Hematopoietic multipotent progenitor cell treated with erythropoietin and hydrocortisone succinate and interleukin-3 and kit ligand, for 6 days (in vitro differentiated cells): Measurements from ENCODE around the gene TMEM54.
"Not testable (repeated sequence)": the region's sequence is repeated elsewhere in the genome, so short reads cannot be mapped to it uniquely, and the experiment has no call there.

Experiments
- DNase-seq: peaks from one replicate; pipeline ENCODE4 v3.0.0-alpha.2; 2015

Gene TMEM54

DNA sequence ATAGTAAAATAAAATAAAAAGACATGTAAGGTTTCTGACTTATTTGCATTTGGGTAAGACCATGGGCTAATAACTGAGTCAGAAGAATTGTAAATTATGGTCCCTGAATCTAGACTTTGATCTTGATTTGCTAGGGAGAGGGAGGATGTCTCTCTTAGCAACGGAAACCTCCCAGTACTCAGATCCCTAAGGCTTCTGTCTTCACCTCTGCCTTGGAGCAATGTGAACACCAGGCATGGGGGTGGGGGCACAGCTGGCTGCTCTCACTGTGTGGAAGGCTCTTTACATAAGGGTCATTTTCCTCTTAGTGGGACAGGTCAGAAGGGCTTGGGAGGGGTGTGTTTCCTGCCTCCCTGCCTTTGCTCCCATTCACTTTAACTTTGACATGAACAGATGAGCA lies 17.0 kb upstream of the TMEM54 start:
- DNase-seq = no peak

DNA sequence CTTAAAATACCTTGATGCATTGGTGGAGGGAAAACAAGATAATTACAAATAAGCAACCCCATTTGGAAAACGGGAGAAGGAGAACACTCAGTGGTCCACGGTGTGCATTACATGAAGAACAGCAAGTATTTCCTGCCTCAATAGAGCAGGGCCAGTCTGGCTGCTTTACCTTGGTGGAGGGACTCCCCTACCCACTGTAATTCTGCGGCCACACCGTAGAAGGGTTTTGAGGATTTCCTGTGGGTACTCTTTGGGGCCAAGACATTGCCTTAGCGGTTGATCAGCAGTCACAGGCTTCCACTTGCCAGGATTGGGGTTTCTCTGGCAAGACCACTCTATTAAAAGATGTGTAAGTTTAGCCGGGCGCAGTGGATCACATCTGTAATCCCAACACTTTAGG lies 16.3 kb upstream of the TMEM54 start:
- no peak for DNase-seq

DNA sequence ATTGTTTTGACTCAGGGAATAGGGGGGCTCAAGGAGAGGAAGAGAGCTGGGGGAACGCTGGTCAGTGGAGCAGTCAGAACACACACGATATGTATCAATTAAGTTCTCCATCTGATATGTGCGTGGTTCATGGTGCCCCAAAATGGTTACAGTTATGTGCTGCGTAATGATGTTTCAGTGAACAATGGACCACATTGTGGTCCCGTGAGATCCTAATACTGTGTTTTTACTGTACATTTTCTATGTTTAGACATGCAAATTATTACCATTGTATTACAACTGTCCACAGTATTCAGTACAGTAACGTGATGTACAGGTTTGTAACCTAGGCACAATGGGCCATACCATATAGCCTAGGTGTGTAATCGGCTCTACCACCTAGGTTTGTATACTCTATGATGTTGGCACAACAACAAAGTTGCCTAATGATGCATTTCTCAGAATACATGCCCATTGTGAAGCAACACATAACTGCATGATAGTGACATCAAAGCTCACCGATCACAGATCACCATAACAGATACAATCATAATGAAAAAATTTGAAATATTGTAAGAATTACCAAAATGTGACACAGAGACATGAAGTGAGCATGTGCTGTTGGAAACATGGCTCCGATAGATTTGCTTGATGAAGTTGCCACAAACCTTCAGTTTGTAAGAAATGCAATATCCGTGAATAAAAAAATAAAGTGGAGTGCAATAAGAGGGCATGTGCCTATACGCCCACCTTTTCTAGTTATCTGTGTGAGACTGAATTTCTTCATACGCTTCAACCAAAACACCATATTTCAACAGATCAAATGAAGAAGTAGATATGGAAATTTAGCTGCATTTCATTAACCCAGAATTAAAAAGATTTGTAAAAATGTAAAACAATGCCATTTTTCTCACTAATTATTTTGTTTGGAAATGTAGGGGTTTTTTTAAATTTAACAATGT lies 14.8 kb upstream of the TMEM54 start:
- DNase-seq = no peak

DNA sequence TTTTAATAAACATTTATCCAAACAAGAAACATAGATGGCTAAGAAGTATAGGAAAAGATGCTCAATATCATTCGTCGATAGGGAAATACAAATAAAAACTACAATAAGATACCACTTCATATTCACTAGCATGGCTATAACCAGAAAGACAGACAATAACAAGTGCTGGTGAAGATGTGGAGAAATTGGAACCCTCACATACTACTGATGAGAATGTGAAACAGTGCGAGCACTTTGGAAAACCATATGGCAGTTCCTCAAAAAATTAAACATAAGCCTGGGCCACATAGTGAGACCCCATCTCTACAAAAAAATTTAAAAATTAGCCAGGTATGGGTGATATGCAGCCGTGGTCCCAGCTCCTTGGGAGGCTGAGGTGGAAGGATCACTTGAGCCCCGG lies 9.1 kb upstream of the TMEM54 start:
- DNase-seq = no peak

DNA sequence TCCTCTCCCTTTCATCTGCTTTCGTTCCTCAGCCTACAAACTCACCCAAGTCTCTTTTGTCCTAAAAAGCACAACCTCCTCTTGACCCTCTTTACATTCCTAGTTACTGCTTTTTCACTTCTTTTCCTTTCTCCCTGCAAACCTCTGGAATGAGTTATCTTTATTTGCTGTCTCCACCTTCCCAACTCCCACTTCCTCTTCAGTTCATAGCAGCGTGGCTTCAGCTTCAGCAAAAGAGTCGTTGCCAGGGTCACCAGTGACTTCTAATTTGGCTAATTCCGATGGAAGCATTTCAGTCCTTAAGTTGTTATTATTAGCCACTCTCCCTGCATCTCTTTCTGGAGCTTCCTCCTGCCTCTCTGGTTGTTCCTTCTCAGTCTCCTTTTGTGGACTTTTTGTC lies 6.2 kb upstream of the TMEM54 start:
- no peak for DNase-seq

DNA sequence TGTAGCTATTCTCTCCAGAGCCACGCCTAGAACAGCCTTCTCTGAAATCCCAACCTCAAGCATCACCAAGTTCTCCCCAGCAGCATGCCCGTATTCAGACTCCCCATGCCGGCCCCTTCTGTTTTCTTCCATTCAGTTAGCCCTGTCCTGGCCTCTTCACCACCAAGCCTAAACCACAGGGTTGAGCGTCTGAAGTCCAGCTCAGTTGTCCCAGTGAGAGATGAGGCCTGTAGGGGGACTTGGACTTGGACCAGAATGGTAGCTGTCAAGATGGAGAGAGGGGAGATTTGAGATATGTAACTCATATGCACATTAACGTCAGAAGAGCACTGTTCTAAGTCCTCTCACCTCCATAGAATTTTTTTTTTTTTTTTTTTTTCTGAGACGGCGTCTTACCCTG lies 5.5 kb upstream of the TMEM54 start:
- no peak for DNase-seq

DNA sequence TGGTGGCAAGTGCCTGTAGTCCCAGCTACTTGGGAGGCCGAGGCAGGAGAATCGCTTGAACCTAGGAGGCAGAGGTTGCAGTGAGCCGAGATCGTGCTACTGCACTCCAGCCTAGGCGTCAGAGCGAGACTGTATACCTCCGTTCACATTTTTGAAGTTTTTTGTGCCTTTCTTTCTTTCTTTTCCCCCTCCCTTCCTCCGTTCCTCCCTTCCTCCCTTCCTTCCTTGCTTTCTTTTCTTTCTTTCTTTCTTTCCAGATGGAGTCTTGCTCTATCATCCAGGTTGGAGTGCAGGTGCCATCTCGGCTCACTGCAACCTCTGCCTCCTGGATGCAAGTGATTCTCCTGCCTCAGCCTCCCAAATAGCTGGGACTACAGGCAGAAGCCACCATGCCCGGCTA lies 4.4 kb upstream of the TMEM54 start:
- not testable (repeated sequence) for DNase-seq

DNA sequence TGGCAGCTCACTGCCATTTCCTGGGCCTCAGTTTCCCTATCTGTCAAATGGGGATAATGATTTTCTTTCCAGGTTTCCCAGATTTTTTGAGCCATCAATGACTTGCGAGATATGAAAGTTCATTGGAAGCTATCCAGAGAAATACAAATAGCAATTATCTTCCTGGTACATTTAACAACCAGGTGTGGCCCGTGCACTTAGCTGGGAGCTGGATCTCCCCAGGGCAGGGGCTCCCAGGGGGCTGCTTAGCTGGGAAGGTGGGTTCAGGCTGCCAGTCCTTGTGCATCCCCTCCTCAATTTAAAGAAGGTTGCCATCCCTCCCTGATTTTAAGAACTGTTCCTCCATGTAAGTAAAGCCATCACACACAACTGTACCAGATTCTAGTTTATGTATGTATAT lies 3.6 kb upstream of the TMEM54 start:
- no peak for DNase-seq

DNA sequence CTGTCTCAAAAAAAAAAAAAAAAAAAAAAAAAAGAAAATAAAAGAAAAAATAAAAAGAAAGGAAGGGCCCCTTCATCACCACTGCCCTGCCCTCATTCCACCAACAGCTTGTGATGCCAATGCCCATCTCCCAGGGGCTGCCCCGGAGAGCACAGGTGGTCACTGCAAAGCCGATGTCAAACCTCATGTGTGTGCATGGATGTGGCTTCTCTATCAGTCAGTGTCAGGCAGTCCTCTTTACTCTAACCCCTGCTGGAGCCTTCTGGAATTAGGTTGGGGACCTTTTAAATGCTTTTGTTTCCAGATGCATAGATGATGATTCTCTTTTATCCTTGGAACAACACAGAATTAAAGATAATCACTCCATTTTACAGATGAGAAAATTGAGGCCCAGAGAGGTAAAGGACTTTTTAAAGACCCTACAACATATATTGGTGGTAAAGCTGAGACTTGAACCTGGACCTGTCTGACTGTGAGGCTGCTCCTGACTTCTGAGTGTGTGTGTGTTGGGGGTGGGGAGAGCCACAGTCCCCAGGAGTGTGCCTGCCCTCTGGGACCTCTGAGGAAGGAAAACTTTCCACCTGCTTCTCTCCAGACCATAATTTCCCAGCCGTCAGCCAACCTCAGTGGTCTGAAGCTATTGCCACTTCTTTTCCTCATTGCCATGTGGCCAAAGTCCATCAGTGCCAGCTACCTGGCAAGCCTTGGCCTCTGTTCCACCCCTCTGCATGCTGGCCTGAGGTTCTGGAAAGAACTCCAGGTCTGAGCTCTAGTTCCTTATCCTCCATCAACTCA lies 3.0 kb upstream of the TMEM54 start:
- no peak for DNase-seq

DNA sequence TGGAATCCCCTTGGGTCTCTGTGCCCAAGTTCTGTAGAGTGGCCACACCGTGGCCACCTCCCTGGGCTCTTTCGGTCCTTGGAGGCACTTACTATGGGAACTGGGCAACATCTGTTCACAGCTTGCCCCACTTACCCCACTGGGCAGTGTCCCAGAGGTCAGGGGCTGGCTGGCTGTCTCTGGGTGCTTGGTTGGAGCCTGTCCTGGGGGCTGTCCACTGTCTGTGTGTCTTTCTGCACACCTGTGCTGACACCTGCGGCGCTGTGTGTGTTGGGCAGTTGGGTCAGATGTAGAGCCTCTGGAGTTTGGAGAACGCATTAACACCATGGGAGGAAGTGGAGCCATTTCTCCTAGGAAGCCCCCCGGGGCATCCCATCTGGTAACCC lies 1.3 kb upstream of the TMEM54 start:
- no peak for DNase-seq

DNA sequence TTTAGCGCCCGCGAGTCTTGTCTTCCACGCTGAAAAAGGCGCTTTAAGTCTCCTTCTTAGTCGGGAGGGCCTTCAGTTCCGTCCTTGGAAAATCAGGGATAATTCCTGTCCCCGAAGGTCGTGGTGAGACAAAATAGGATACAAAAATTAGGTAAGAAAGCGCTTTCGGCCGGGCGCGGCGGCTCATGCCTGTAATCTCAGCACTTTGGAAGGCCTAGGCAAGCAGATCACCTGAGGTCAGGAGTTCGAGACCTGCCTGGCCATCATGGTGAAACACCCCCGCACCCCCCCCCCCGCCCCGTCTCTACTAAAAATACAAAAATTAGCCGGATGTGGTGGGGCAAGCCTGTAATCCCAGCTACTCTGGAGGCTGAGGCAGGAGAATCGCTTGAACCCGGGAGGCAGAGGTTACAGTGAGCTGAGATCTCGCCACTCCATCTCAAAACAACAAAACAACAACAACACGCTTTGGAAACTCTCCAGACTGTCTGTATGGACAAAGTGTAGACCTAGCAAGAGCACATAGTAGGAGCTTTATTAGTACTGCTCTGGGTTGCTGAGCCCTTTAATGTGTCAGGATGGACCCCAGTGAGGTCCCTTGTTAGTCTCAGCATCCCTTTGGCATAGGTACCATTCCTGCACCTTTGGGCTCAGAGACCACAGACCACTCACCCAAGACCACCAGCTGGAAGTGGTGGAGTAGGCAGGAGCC lies 790 bp upstream of the TMEM54 start:
- DNase-seq = no peak

DNA sequence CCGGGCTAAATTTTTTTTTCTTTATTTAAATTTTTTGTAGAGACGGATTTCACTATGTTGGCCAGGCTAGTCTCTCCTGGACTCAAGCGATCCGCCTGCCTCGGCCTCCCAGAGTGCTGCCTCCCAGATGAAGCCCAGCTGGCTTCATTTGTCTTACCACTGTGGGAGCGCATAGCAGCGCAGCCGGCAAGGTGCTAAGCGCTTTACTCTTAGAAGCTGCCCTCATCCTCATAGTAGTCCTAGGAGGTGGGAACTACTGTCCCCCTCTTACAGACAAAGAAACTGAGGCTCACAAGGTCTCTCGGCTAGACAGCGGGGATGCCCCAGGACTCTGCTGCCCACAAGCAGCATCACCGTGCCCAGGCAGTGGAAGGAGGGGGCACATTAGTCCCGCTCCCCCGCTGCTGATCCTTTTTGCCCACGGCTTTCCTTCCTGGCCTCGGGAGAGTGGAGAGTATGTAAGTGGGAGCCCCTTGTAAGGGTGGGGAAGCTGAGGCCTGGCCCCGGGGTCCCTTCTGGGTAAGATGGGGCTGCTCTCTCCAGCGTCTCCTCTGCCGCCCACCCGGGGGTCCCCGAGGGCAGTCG lies 726 bp downstream of the TMEM54 start:
- no peak for DNase-seq

DNA sequence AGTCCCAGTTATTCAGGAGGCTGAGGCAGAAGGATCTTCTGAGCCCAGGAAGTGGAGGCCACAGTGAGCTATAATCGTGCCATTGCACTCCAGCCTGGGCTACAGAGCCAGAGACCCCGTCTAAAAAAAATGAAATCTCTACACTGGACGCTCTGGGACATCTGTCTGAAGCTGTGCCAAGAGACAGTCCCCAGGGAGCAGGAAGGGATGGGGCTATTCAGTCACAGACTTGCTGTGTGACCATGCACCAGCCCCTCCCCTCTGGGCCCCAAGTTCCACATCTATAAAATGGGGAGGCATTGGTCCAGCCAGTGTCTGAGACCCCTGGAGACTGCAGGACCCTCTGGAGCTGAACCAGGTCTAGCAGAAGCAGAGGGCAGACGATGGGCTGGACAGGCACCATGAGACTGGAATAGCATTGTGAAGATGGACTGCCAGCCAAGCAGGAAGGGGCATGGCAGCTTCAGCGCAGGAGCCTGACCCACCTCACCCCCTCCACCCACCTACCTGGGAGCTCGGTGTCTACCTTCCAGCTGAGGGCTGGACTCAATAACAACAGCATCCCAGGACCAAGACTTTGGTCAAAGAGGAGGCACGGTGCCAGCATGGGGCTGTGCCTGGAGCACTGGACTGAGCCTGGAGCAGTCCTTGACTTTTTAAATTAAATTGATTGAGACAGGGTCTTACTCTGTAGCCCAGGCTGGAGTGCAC lies 1.4 kb downstream of the TMEM54 start:
- DNase-seq = no peak

DNA sequence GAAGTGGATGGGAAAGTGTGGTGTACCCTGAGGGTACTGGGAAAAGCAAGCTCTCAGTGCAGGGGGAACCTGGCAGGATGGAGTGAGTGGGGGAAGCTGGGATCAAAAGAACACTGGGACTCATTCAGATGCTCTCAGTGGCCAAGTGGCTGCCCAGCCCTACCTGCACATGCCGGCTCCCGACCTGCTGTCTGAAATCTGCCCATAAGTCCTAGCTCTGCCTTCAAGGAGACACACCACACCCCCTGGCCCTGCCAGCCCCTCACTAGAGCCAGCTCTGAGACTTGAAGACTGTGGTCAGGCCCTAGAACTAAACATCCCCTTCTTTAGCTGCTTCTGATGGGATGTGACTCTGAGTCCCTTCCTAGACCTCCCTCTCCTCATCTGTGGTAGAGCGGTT lies 2.2 kb downstream of the TMEM54 start:
- DNase-seq = no peak

DNA sequence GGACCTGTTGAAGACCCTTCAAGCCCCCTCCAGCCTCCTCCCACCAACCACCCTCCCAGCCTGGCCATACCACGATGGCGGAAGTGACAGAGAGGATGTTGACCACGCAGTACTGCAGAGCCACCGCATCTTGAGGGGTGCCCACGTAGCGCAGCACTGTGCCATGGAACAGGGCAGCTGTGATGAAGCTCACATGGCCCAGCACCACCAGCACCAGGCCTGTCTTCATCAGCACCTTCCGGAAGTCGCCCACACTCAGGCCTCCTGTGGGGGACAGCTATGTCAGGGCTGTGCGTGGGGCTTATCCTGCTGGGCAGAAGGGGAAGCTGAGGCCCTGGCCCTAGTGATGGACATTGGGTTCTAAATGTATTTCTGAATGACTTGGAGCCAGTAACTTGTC lies 3.1 kb downstream of the TMEM54 start:
- no peak for DNase-seq

DNA sequence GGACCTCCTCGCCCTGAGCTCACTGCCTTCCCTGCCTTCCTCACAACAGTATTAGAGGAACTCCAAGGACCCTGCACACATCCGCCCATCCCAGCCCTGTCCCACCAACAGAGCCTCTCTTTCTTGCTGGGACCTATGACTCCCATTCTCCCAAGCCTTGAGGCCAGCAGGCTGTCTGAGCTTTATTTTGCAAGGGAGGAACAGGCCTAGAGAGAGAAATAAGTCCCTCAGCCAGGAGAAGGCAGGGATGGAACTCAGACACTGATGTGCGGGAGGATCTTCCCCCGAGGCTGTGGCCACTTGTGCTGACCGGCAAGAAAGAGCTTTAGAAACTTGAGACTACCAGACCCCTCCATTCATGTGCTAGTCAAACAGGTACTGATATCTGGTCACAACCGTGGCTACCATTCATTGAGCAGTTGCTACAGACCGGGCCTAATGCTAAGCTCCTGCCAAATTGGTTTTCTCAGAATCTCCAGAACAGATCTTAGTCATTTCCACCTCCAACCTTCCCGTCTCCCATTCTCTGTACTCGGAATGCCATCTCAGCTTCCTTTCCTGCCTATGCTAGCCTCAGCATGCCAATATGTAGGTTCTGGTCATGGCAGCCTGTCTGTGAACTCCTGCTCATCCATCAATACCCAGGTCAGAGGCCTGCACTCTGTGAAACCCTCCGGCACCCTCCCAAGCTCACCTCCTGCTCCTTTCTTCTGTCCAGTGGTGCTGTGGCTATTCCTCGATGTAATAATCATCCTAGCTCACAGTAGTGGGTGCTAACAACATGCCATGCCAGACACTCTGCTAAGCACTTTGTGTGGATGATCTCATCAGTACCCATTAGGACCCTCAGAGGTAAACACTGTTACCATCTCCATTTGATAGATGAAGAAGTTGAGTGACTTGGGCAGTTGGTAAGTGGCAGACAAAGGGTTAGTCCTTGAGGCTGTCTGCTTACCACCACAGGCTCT lies 3.8 kb downstream of the TMEM54 start:
- no peak for DNase-seq

DNA sequence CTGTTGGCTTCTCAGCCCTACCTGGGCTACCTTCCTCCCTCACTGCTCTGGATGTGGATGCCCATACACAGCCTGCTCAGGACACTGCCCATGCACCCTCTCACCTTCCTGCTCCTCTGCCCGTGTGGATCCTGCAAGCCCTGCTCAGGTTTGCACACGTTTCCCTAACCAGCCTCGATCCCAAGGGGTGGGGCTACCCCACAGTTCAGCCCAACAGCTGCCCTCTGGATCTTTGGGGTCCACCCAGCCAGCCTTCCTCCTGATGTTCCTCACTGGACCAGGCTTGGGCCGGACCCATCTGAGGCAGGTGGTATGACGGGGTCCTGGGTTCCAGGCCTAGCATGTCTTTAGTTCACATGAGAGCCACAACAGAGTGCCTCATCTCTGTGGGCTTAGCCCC lies 4.7 kb downstream of the TMEM54 start:
- no peak for DNase-seq

DNA sequence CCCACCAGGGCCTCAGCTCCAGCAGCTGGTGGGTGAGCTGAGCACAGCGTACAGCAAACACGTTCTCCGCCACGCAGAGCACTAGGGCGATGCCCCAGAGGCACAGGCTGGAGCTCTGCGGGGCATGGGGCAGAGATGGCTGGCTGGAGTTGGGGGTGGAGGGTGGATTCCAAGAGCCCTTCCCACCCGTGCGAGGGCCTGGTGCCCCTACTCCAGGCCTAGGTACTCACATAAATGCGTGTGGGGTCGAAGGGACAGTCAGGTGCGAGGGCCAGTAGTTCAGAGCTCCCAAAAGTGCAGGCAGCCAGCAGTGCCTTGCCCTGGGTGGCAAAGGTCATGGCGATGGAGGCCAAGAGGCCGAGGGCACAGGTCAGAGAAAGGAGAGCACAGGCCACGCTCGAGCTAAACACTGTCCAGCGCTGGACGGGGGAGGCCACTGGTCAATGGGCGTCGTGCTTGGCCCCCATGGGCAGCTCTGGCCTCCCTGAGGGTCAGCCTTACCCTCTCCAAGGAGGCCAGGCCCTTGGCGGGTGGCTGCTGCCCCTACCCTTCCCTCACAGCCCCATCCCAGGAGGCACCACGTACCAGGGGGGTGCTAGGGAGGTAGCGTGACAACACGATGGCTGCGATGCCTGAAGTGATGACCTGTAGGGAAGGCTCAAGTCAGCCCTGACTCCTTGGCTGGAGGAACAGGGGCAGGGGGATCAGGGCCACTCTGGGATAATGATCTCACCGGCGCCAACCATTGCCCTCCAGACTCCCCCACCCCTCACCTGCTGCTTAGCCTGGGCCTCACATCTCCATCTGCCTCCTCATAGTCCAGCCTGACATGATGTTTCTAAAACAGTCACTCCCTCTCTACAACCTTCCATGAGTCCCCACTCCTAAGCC lies 5.6 kb downstream of the TMEM54 start:
- no peak for DNase-seq

DNA sequence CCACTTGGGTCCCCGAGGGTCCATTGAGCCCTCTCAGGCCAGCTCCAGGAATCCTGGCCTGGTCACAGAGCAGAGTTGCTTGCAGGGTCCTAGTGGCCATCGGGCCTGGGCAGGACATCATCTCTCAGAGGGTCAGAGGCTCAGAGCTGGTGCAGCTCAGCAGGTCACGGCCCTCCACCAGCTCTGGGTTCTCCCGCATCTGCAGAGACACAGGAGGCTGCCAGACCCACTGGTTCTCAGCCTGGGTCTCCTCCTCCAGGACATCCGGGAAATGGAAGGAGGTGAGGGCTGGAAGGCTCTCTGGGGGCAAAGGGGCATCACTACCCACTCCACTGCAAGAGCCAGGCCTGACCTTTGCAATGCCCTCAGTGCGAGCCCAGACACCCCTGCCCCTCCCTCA lies 6.5 kb downstream of the TMEM54 start:
- DNase-seq = no peak

DNA sequence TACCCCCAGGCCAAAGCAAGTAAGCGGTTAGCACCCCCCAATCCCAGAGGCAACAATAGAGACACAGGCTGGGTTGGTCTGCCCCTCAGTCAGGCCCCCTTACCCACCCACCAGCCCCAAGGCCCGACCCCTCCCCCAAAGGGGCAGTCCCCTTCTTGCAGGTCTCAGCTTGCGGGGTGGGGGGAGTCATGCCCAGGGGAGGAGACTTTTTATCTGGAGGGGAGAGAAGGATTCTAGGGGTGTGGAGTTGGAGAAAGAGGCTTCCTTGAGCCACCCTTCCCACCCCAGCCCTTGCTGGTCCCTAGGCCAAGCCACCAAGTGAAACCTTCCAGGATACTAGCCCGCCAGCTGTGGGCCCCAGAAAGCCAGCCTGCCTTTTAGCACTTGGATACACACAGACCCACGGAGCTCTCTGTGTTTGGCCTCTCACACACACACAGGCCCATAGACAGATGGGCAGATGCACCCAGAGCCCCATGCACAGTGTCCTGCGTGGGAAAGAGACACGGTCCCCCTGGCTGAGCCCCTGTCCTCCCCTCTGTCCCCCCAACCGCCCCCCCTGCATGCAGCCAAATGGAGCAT lies 7.1 kb downstream of the TMEM54 start:
- no peak for DNase-seq
